GM12878 (cell line): ENCODE results near the gene ZNF526. TPM values are rescaled to one million over a fixed set of nuclear protein-coding genes. Genes with fewer than 3 reads are reported as not detected.

Source experiments
- ATAC-seq: fragments of 200-7000 bp; cut with Tn5 transposase; 3 replicates; pipeline ENCODE4 v1.9.1; 2020; ENCODE audit warnings: mild to moderate bottlenecking, moderate library complexity
- BruUV-seq: library from RNA; stranded (reverse); fragments of 400-500 nt; replicated peaks from 2 replicates; lab custom pipeline; 2021; lab: Mats Ljungman, UMichigan
- CTCF ChIA-PET: fragments of 300-600 bp; sonication (Branson Sonifier 250); formaldehyde crosslinking; extraction: SDS; loops from one replicate; lab custom pipeline; 2021; ENCODE audit warnings: inconsistent platforms; lab: Yijun Ruan, JAX
- POLR2A ChIA-PET: fragments of 350-600 bp; formaldehyde crosslinking; extraction: SDS; loops from one replicate; lab custom pipeline; 2021; ENCODE audit warnings: inconsistent platforms; lab: Charles Lee
- RAD21 ChIA-PET: fragments of 300-600 bp; sonication (Branson Sonifier 250); formaldehyde crosslinking; loops from one replicate; lab custom pipeline; 2023; ENCODE audit warnings: antibody characterized with exemption; ENCODE audit not compliant: unreplicated experiment; lab: Charles Lee
- SMC1A ChIA-PET: fragments of 300-600 bp; sonication (Branson Sonifier 250); formaldehyde crosslinking; loops from one replicate; lab custom pipeline; 2023; ENCODE audit not compliant: unreplicated experiment, uncharacterized antibody; lab: Charles Lee
- DNase-seq: peaks from one replicate; pipeline ENCODE4 v3.0.0-alpha.2; 2011; ENCODE audit warnings: low read depth, low spot score
- FAIRE-seq: peaks from 3 replicates; lab custom pipeline; 2011; peaks lifted over from hg19 to GRCh38; lab: Jason Lieb, UNC
- H2AFZ ChIP-seq: 2 replicates; pipeline ENCODE4 v1.6.0; 2011; ENCODE audit warnings: low read depth, low read length, control low read depth; ENCODE audit not compliant: control insufficient read depth
- H3K27ac ChIP-seq: 2 replicates; pipeline ENCODE4 v1.5.1; 2011; ENCODE audit warnings: control low read depth; ENCODE audit not compliant: control insufficient read depth, insufficient read depth
- H3K27me3 ChIP-seq, 2 experiments: replicated peaks in 1 of 2; 2 replicates each; pipeline versions ENCODE4 v1.6.0 to v1.6.1; 2011; ENCODE audit warnings: low read length in 1 of 2; ENCODE audit not compliant: control insufficient read depth in 2 of 2, insufficient read depth in 2 of 2
- H3K36me3 ChIP-seq, 2 experiments: 2 replicates each; pipeline ENCODE4 v1.5.1; 2011; ENCODE audit warnings: low read length in 1 of 2; ENCODE audit not compliant: control insufficient read depth in 2 of 2, insufficient read depth in 2 of 2
- H3K4me1 ChIP-seq: 2 replicates; pipeline ENCODE4 v1.6.1; 2011; ENCODE audit warnings: mild to moderate bottlenecking, low read length, moderate library complexity, mixed read lengths; ENCODE audit not compliant: control insufficient read depth, insufficient read depth
- H3K4me2 ChIP-seq: 2 replicates; pipeline ENCODE4 v1.6.0; 2011; ENCODE audit warnings: control low read depth; ENCODE audit not compliant: control insufficient read depth, insufficient read depth
- H3K4me3 ChIP-seq: fragments of 200-600 bp; sonication (generic); 2 replicates; pipeline ENCODE4 v1.5.1; 2016
- H3K79me2 ChIP-seq: 2 replicates; pipeline ENCODE4 v1.6.0; 2011; ENCODE audit warnings: low read length; ENCODE audit not compliant: control insufficient read depth, insufficient read depth
- H3K9ac ChIP-seq: 2 replicates; pipeline ENCODE4 v1.8.0; 2011; ENCODE audit warnings: low read length, control low read depth, mixed read lengths; ENCODE audit not compliant: control insufficient read depth, insufficient read depth
- H3K9me3 ChIP-seq: replicated peaks from 3 replicates; pipeline ENCODE4 v1.5.1; 2011; ENCODE audit warnings: mild to moderate bottlenecking, low read length; ENCODE audit not compliant: control insufficient read depth, insufficient read depth
- H4K20me1 ChIP-seq: 2 replicates; pipeline ENCODE4 v1.6.0; 2011; ENCODE audit not compliant: control insufficient read depth, insufficient read depth
- BHLHE40 ChIP-seq, 2 experiments: fragments of 450-650 bp in 1 of 2; IDR thresholded peaks; 2 replicates each; pipeline ENCODE4 v1.6.1; 2011 to 2017; ENCODE audit warnings: low read depth in 2 of 2, borderline replicate concordance in 1 of 2, improper control_type of control experiment in 1 of 2, low read length in 1 of 2, mild to moderate bottlenecking in 1 of 2
- JUNB ChIP-seq: IDR thresholded peaks from 2 replicates; pipeline ENCODE4 v1.6.1; 2016; ENCODE audit warnings: antibody characterized with exemption, mild to moderate bottlenecking
- NRF1 ChIP-seq: conservative IDR thresholded peaks from 2 replicates; pipeline ENCODE4 v1.6.1; 2011; ENCODE audit warnings: mild to moderate bottlenecking, low read depth, low read length, improper control_type of control experiment
- POLR2AphosphoS2 ChIP-seq: IDR thresholded peaks from 2 replicates; pipeline ENCODE4 v1.6.1; 2011; ENCODE audit warnings: low read depth, mild to moderate bottlenecking, low read length, improper control_type of control experiment, moderate library complexity
- WGBS: methylation state at CpG from one replicate; pipeline ENCODE4 v1.1.6; 2016; ENCODE audit warnings: low lambda C conversion rate; ENCODE audit not compliant: insufficient replicate concordance, insufficient coverage; ENCODE audit errors: missing lambda C conversion rate; 5-methylcytosine and 5-hydroxymethylcytosine counted together
- in situ Hi-C: fragments of 300-500 bp; cut with MboI; formaldehyde crosslinking; loops from 9 replicates; pipeline ENCODE4 v1.14.3; 2018; ENCODE audit warnings: mixed read lengths
- intact Hi-C: fragments of 100-400 bp; cut with micrococcal nuclease; formaldehyde crosslinking; loops from one replicate; pipeline ENCODE4 v1.14.2; 2022; ENCODE audit not compliant: unreplicated experiment
- polyA plus RNA-seq, 11 experiments: library from polyadenylated mRNA; depleted of rRNA in 4 of 11; unstranded in 6 of 11; stranded (reverse) in 5 of 11; fragments of >200 nt; fragmentation: Nextera tagmentation in 4 of 11; fragmentation: Illumina TruSeq in 1 of 11; extraction: Ambion mirVana in 4 of 11; extraction: Trizol in 1 of 11; gene quantifications; 1 replicate in 1 of 11; 2 replicates in 10 of 11; pipeline versions ENCODE4 v1.2.1 to v1.2.3, GENCODE V29; 2011 to 2016; ENCODE audit warnings: inconsistent platforms in 2 of 11, missing spikeins in 2 of 11, low read depth in 1 of 11
- total RNA-seq, 4 experiments: library from RNA; depleted of rRNA in 3 of 4; stranded (reverse); fragments of >200 nt in 3 of 4; fragmentation: Illumina TruSeq in 1 of 4; extraction: Trizol in 1 of 4; gene quantifications; 2 replicates each; pipeline versions ENCODE4 v1.2.1 to v1.2.3, GENCODE V29; 2013 to 2021
- TF ChIP-seq, protein P1 (sequence below): fragments of 450-650 bp; IDR thresholded peaks from 2 replicates; pipeline ENCODE4 v1.6.1; 2017; ENCODE audit warnings: mild to moderate bottlenecking

ZNF526 gene
- total and polyA plus RNA-seq, 10 of the 15 experiments (the other 5 are each of a cell fraction or from before 2014, with no cell fraction given) = 1.8 to 18.3 (median 5.5) TPM

DNA sequence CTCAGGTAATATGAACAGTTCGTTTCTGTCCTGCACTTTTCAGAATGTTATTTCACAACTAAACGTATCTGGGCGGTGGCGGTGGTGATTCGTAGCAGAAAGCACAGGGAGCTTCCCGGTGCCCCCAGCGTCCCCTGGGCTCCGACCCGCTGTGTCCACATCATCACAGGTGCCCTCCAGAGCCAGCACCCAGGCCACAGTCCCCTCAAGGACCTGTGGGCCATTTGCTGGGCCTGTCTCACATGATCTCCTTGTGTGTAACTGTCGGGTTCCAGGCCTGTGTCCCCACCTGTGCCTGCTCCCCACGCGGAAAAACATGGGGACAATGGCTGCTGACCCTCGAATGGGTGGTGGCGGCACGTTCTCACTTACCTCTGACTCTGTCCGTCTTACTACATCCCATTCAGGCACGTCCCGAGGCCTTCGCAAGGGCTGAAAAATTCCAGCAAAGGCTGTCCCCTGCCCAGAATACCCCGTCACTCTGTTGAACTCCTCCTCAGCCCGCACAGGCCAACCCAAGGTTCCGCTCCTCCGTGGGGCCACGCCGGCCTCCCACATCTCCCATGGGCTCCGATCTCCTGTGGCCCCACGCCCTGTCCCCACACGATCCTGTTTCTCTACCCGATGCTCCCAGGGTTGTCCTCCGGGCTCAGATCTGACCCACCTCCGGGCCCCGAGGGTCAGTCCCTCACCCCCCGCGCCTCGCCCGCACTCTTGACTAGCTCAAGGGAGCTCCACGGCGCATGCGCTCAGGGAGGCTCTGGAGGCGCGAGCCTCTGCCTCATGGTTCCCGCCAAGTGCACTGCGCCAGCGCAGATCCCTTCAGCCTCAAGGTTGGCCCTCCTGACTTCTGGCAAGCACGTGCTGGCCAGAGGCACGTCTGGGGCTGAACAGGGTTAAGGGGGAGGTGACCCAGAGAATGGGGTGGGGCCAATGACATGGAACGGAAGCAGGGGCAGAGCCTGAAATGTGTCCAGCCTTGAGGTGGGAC is 23.8 kb upstream of the ZNF526 start:
- SMC1A ChIA-PET = interaction anchor here (6.0 kb wide), 1 partner anchor 48 kb away, joined by 23 read pairs; no protein-coding TSS in a partner anchor
- CTCF ChIA-PET = no interaction called here
- TF ChIP-seq BHLHE40 (IDR thresholded peaks at IDR 0.05; ENCODE audit: borderline replicate concordance in 1 of 2, low read depth in 2 of 2, low read length in 1 of 2) = peak; percentile 25 to 62; a peak in 2 of 4 replicates
- no peak for TF ChIP-seq NRF1
- TF ChIP-seq, protein P1, sequence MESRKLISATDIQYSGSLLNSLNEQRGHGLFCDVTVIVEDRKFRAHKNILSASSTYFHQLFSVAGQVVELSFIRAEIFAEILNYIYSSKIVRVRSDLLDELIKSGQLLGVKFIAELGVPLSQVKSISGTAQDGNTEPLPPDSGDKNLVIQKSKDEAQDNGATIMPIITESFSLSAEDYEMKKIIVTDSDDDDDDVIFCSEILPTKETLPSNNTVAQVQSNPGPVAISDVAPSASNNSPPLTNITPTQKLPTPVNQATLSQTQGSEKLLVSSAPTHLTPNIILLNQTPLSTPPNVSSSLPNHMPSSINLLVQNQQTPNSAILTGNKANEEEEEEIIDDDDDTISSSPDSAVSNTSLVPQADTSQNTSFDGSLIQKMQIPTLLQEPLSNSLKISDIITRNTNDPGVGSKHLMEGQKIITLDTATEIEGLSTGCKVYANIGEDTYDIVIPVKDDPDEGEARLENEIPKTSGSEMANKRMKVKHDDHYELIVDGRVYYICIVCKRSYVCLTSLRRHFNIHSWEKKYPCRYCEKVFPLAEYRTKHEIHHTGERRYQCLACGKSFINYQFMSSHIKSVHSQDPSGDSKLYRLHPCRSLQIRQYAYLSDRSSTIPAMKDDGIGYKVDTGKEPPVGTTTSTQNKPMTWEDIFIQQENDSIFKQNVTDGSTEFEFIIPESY = 0 out of 2 replicates have a peak, but pooled peaks have one; percentile 39
- TF ChIP-seq JUNB = no peak
- 0 out of 2 replicates have a peak, but pooled peaks have one; percentile 9 for TF ChIP-seq POLR2AphosphoS2
- RAD21 ChIA-PET = no interaction called here
- ATAC-seq (no peak), FAIRE-seq (no peak), DNase-seq (no peak)
- Histone ChIP-seq H3K4me3 (no peak overlapping the region), H3K9me3 (no peaks in the 10 kb centered on the region; the same call in 2 of the 3 replicates), H4K20me1 (no peaks in the 10 kb centered on the region), H3K4me2 (no peak overlapping the region), H3K27me3 (no peaks in the 10 kb centered on the region), H3K79me2 (peaks cover 5% of the 10 kb centered on the region; the same call in 1 of the 2 replicates), H3K9ac (no peak overlapping the region), H2AFZ (no peak overlapping the region), H3K27ac (0 out of 2 replicates have a peak overlapping the region, but pooled peaks have one; percentile 18), H3K36me3 (peaks cover 8 to 15% of the 10 kb centered on the region in 2 experiments; a peak in 3 of 4 replicates), H3K4me1 (peaks cover 40% of the 10 kb centered on the region)
- intact Hi-C loops = loop anchor here (5.0 kb wide), 2 partner anchors 64 to 86 kb away; partner anchors contain the start of gene POU2F2
- POLR2A ChIA-PET = no interaction called here
- no TSS peak for BruUV-seq
- in situ Hi-C loops = no loop called here
- WGBS = 91% methylated on average over 47 of the region's 47 CpGs
